GM03348 (cell line): Measurements from ENCODE around the gene COX19.
"Not testable (repeated sequence)": the region's sequence is repeated elsewhere in the genome, so short reads cannot be mapped to it uniquely, and the experiment has no call there.

Experiments used
- DNase-seq: peaks from one replicate; pipeline ENCODE4 v3.0.0; 2012; ENCODE audit warnings: low spot score

Gene COX19

DNA sequence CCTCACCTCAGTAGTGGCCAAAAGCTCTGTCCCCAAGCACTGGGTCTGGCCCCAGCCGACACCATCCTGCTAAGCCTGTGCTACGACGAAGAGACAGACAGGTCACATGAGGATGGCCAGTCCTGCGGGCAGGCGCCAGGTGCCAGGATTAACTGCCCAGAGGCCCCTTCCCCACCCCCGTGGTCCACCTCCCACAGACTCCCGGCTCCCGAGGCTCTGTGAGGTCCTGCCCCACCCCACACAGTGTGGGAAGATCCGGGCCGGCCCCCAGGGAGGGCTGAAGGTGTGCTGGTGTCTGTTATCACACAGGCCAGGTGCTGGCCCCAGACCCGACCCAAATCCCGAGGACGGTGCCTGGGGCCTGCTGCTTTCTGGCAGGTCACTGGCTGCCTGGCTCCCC, 34.9 kb upstream of the COX19 start:
- no peak for DNase-seq

GRCh38 chr7:1009747-1010146, 34.4 kb upstream of the COX19 start:
- no peak for DNase-seq

- DNase-seq, result no peak
Measured at GRCh38 chr7:1008733-1009363, 33.5 kb upstream of the COX19 start.

GRCh38 chr7:1007901-1008300, 32.6 kb upstream of the COX19 start:
- DNase-seq, result no peak

GRCh38 chr7:1005303-1005702, 30.0 kb upstream of the COX19 start:
- DNase-seq, result no peak

DNA sequence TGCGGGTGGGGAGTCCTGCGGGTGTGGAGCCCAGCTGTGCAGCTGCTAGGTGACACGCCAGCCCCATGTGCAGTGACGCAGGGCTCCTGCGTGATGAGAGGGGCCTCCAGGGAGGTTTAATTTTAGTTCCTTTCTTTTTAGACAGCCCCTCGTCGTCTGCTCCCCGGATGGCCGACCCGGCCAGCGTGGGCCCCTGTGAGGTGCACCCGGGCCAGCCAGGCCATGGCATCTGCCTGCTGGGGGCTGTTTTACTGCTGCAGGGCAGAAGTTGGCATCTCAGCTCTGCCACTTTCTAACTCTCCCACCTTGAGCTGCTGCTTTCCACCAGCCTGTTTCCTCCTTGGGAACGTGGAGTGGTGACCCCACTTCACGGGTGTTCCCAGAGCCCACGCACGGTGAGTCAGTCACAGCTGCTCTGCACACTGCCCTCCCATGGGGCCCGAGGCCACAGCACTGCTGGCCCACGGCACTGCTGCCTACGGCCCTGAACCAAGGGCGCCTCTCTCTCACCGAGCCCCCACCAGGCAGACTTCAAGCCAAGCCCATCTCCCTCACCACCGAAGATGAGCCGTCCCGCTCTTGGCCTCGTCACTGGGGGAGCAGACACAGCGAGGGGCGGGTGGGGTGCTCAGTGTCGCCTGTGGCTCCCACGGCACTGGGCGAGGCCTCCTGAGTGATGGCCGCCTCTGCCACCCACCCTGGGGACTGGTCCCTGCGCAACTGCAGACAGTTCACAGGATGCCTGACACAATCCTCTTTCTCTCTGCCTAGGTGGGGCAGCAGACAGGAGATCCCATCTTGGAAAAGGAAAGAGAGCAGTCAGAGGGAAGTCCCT, 28.9 kb upstream of the COX19 start:
- no peak for DNase-seq

DNA sequence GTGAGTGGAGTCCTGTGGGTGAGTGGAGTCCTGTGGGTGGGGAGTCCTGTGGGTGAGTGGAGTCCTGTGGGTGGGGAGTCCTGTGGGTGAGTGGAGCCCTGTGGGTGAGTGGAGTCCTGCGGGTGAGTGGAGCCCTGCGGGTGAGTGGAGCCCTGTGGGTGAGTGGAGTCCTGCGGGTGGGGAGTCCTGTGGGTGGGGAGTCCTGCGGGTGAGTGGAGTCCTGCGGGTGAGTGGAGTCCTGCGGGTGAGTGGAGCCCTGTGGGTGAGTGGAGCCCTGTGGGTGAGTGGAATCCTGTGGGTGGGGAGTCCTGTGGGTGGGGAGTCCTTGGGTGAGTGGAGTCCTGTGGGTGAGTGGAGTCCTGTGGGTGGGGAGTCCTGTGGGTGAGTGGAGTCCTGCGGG, 27.1 kb upstream of the COX19 start:
- DNase-seq, result not testable (repeated sequence)

DNA sequence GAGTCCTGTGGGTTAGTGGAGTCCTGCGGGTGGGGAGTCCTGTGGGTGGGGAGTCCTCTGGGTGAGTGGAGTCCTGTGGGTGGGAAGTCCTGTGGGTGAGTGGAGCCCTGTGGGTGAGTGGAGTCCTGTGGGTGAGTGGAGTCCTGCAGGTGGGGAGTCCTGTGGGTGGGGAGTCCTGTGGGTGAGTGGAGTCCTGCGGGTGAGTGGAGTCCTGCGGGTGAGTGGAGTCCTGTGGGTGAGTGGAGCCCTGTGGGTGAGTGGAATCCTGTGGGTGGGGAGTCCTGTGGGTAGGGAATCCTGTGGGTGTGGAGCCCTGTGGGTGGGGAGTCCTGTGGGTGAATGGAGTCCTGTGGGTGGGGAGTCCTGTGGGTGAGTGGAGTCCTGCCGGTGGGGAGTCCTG, 26.7 kb upstream of the COX19 start:
- DNase-seq, result not testable (repeated sequence)

DNA sequence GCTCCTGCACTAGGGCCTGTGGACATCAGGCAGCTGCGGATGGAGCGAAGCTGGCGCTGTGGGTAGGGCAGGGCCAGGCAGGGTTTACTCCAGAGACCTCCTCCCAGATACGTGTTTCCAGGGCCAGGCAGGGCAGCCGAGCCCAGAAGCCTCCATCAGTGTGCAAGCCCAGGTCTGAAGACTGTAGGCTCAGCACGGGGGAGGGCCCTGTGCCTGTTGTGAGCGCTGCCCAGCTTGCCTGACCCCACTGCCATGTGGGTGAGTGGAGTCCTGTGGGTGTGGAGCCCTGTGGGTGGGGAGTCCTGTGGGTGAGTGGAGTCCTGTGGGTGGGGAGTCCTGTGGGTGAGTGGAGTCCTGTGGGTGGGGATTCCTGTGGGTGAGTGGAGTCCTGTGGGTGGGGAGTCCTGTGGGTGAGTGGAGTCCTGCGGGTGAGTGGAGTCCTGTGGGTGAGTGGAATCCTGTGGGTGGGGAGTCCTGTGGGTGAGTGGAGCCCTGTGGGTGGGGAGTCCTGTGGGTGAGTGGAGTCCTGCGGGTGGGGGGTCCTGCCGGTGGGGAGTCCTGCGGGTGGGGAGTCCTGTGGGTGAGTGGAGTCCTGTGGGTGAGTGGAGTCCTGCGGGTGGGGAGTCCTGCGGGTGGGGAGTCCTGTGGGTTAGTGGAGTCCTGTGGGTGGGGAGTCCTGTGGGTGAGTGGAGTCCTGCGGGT, 25.9 kb upstream of the COX19 start:
- DNase-seq, result not testable (repeated sequence)

DNA sequence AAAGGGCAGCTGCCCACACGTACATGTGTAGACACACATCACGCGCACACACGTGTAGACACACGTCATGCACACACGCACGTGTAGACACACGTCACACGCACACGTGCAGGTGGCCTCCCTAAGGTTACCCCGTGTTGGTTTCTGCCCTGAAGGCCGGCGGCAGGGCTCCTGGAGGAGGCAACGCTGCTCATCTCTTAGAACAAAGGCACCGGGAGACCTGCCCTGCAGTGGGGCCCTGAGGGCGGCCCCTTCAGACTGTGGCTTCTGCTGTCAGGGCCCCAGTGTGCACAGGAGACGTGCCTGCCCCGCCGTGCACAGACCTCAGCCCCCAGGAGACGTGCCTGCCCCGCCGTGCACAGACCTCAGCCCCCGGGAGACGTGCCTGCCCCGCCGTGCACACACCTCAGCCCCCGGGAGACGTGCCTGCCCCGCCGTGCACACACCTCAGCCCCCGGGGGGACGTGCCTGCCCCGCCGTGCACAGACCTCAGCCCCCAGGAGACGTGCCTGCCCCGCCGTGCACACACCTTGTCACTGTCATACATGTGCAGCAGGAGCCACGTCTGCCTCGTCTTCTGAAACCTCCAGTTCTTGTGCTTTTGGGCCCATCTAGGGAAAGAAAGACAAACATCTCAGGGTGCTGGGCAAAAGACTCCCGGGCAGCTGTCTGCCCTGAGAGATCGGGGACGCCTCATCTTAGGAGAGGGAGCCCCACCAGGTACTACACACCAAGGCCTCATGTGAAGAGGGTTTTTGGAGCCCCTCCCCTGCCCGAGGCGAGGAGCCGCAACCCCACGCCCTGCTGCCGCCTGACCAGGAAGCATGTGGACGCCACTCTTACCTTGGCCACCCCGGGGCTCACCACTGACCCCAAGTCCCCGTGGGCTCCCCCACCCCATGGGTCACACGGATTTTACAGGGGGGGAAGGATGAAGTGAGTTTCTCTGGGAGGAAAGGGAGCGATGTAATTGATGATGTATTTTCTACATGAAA, 24.9 kb upstream of the COX19 start:
- no peak for DNase-seq

DNA sequence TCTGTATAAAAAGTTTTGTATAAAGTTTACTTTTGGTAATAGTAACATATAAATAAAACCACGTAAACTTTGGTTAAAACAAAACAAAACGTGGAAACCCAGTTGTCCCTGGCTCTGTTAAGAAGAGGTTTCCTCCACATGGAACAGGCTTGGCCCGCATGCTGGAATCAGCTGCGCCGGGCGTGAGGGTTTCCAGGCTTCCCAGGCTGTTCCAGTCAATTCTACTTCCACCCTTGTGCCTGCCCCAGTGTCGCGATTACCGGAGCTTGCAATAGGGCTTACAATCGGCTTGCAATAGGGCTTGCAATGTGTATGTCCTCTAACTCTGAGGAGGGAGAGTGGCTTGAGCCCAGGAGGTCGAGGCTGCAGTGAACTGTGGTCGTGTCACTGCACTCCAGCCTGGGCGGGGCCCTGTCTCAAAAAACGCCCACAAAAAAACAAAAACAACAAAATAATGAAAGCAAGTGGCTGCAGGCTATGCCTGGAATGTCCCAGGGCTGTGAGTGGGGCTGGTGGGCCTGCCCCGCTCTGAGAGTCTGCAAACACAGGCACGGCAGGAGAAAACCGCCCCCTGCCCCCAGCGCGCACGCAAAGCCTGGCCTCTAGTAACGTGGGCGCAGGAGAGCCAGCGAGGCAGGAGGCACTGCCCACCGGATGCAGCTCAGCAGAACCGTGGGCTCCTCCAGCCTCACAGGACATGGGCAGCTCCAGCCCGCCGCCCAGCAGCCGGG, 24.0 kb upstream of the COX19 start:
- DNase-seq, result no peak

- no peak for DNase-seq
Measured at GRCh38 chr7:997404-998395, 22.4 kb upstream of the COX19 start.

DNA sequence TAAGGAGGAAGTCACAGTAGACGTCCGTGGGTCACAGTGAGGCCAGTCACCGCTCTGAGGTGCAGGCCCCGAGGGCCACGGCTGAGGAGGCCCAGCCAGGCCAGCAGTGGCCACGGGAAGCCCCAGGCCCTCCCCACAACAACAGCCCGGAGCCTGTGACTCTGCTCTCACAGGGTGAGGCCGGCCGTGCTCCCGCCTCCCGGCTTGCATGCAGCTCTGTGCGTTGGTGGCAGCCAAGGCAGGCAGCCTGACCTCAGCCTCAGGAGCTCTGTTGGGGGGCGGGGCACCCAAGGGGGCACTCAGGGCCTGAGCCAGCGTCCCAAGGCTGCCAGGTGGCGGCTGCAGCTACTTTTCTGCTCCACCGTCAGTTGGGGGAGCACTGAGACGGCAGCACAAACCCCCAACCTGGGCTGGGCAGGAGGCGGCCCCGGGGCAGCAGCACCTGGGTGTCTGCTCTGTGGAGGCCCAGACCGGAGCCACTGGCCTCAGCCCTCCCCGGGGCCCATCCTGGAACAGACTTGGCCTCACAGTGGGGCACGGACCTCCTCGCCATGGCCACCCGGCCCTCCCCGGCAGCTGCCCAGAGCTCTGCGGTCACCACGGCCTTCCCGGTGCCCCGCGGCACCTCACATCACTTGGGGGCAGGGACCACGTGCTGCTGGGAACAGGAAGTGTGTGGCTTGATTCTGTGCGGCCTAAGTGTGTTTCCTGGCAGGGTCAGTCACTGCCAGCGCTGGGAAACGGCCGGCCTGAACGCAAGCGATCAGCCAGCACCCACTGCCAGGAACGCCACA, 20.9 kb upstream of the COX19 start:
- no peak for DNase-seq

GRCh38 chr7:995571-995970, 20.2 kb upstream of the COX19 start:
- no peak for DNase-seq

DNA sequence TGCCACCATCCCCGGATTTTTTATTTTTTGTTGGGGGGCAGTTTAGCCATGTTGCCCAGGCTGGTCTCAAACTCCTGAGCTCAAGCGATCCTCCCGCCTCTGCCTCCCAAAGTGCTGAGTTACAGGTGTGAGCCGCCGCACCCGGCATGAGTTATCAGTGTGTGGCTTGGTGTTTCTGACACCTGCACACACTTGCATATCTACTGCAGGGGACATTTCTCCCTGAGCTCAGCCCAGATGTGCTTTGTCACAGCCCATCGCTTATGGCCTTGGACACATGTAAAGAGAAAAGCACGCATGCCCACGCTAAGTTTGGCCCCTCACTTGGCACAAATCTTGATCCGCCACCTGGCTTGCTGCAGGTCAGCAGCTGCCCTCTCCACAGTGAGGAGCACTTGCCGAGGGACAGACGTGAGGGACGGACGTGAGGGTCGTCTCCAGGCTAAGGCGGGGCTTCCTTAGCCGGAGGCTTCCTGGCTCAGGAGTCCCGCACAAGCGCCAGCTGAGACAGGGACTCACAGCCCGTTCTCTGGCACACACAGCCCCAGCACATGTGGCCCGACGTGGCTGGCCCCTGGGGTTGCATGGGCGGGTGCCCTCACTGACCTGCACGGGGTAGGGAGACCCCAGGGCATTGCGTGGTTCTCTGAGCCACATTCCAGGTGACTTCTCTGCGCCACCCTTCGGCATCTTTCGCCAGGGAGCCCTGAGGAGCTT, 19.4 kb upstream of the COX19 start:
- DNase-seq, result no peak

- peak; percentile 97 for DNase-seq
Measured at GRCh38 chr7:992709-993607, 17.6 kb upstream of the COX19 start.
